ENCODE data around the gene PHIP.

GRCh38 chr6:78947962-78948361 lies 130.1 kb downstream of the PHIP start:
- no peak for TF ChIP-seq CTCF (conservative IDR thresholded peaks at IDR 0.05)
- no peak for TF ChIP-seq EZH2 (IDR thresholded peaks at IDR 0.05; ENCODE audit: low read depth)

Measured in PC-9 (cell line).